ENCODE measurements around the gene GBGT1.

GRCh38 chr9:133204993-133205336 lies 41.3 kb upstream of the GBGT1 start:
- TF ChIP-seq, protein P1, sequence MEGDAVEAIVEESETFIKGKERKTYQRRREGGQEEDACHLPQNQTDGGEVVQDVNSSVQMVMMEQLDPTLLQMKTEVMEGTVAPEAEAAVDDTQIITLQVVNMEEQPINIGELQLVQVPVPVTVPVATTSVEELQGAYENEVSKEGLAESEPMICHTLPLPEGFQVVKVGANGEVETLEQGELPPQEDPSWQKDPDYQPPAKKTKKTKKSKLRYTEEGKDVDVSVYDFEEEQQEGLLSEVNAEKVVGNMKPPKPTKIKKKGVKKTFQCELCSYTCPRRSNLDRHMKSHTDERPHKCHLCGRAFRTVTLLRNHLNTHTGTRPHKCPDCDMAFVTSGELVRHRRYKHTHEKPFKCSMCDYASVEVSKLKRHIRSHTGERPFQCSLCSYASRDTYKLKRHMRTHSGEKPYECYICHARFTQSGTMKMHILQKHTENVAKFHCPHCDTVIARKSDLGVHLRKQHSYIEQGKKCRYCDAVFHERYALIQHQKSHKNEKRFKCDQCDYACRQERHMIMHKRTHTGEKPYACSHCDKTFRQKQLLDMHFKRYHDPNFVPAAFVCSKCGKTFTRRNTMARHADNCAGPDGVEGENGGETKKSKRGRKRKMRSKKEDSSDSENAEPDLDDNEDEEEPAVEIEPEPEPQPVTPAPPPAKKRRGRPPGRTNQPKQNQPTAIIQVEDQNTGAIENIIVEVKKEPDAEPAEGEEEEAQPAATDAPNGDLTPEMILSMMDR (IDR thresholded peaks at IDR 0.05) = no peak
- TF ChIP-seq POLR2A (IDR thresholded peaks at IDR 0.05) = no peak

Data from stomach (tissue), 4 donors.